Activated CD8-positive, alpha-beta memory T cell treated with anti-CD3 and anti-CD28 coated beads, Interleukin-2, amount 10 ng/mL, durations not matched to agents 7 days and 5 days (primary cell): Measurements from ENCODE around the gene SLC25A18. TPM values are rescaled to one million over a fixed set of nuclear protein-coding genes. Genes with fewer than 3 reads are reported as not detected.
A peak's percentile ranks its signal among the peaks of the same experiment; 100 is the strongest.
"Not testable (repeated sequence)": the region's sequence is repeated elsewhere in the genome, so short reads cannot be mapped to it uniquely, and the experiment has no call there.

Source experiments
- ATAC-seq: fragments of 150-1000 bp; cut with Tn5 transposase; one replicate; pipeline ENCODE4 v1.10.0; 2021; ENCODE audit warnings: moderate library complexity
- CTCF ChIA-PET: fragments of 350-600 bp; sonication (Branson Sonifier 250); formaldehyde crosslinking; loops from one replicate; lab custom pipeline; 2021; ENCODE audit warnings: antibody characterized with exemption; lab: Charles Lee
- DNase-seq: peaks from one replicate; pipeline ENCODE4 v3.0.0-alpha.2; 2020
- H3K27ac Mint-ChIP-seq: one replicate; pipeline ENCODE4 v1.8.0; 2021; ENCODE audit warnings: mild to moderate bottlenecking, mixed read lengths
- H3K27me3 Mint-ChIP-seq: one replicate; pipeline ENCODE4 v1.8.0; 2021; ENCODE audit warnings: mixed read lengths
- H3K36me3 Mint-ChIP-seq: one replicate; pipeline ENCODE4 v1.8.0; 2021; ENCODE audit warnings: mild to moderate bottlenecking, mixed read lengths
- H3K4me1 Mint-ChIP-seq: one replicate; pipeline ENCODE4 v1.8.0; 2021; ENCODE audit warnings: mixed read lengths
- H3K4me3 Mint-ChIP-seq: one replicate; pipeline ENCODE4 v1.8.0; 2021; ENCODE audit warnings: mild to moderate bottlenecking, moderate library complexity, mixed read lengths
- H3K9me3 Mint-ChIP-seq: one replicate; pipeline ENCODE4 v1.8.0; 2022; ENCODE audit warnings: low read depth, mixed read lengths
- total RNA-seq, 2 experiments: library from RNA; stranded (reverse); gene quantifications; one replicate each; pipeline ENCODE4 v1.2.3, GENCODE V29; 2021

Gene SLC25A18
- total RNA-seq, 2 experiments from 2014 or later, result not detected

DNA sequence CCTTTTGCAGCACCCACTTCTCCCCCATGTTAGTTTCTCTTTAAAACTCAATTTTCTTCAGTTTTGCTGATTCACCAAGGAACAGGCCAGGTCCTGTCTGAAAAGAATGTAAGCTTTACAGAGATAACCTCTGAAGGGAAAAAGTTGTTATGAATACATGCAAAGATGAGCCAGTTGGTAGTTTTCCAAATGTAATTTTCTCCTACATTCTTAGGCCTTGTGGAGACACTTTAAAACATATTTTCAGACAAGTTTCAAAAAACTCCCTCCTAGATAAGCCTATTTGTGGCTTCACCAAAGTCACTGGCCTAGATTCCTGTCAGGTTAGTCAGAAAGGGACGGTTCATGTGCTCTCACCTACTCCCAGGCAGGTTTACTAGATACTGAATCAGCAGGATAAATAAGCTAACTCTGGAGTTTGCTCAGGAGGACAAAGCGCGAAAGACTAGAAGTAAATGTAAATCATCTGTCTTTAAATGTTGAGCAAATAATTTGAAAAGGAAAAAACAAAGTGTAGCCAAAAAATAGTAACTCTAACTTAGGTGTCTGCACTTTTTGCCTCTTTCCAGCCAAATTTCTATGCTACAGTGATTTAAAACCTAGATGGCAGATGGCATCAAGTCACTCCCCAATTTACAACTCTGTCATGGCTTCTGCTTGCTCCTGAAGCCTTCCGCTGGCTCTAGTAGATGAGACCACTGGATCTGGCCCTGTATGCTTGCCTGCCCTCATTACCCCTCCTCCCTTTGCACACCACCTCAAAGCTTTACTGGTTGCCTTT lies 70.1 kb downstream of the SLC25A18 start:
- Mint-ChIP-seq H3K27me3 (no peaks in the 10 kb centered on the region), H3K9me3 (no peaks in the 10 kb centered on the region), H3K4me3 (no peak overlapping the region), H3K27ac (no peak overlapping the region), H3K36me3 (no peaks in the 10 kb centered on the region), H3K4me1 (peaks cover 17% of the 10 kb centered on the region)
- ATAC-seq, result no peak
- no peak for DNase-seq
- CTCF ChIA-PET, result interaction anchor here (0.7 kb wide), 1 partner anchor 132 kb away, joined by 3 read pairs; no protein-coding TSS in a partner anchor

DNA sequence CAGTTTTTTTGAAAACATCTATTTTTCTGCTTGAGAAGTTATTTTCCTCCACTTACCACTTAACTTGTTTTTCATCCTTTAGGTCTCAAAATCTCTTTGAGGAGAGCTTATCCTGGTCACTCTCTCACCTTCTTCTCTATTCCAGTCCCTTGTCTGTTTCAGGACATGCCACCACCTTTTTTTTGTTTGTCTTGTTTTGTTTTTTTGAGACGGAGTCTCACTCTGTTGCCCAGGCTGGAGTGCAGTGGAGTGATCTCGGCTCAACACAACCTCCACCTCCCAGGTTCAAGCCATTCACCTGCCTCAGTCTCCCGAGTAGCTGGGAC lies 70.7 kb downstream of the SLC25A18 start:
- Mint-ChIP-seq H3K4me3 (no peak overlapping the region), H3K27ac (no peak overlapping the region), H3K9me3 (no peaks in the 10 kb centered on the region), H3K4me1 (peaks cover 17% of the 10 kb centered on the region), H3K27me3 (no peaks in the 10 kb centered on the region), H3K36me3 (no peaks in the 10 kb centered on the region)
- no peak for ATAC-seq
- CTCF ChIA-PET, result interaction anchor here (0.7 kb wide), 1 partner anchor 132 kb away, joined by 3 read pairs; no protein-coding TSS in a partner anchor
- no peak for DNase-seq

GRCh38 chr22:17634696-17635095 lies 71.4 kb downstream of the SLC25A18 start:
- Mint-ChIP-seq H3K27ac (no peak overlapping the region), H3K27me3 (no peaks in the 10 kb centered on the region), H3K36me3 (no peaks in the 10 kb centered on the region), H3K9me3 (no peaks in the 10 kb centered on the region), H3K4me1 (peaks cover 15% of the 10 kb centered on the region), H3K4me3 (no peak overlapping the region)
- CTCF ChIA-PET, result no interaction called here
- no peak for DNase-seq
- ATAC-seq, result no peak

- H3K9me3 Mint-ChIP-seq, H3K27me3 Mint-ChIP-seq, H3K36me3 Mint-ChIP-seq, ATAC-seq, H3K27ac Mint-ChIP-seq, CTCF ChIA-PET, DNase-seq, H3K4me3 Mint-ChIP-seq: not testable (repeated sequence)
- peaks cover 28% of the 10 kb centered on the region for H3K4me1 Mint-ChIP-seq
Observed at GRCh38 chr22:17636850-17637249, 73.6 kb downstream of the SLC25A18 start.

- H3K4me1 Mint-ChIP-seq, result peaks cover 24% of the 10 kb centered on the region
- no peaks in the 10 kb centered on the region for H3K27me3 Mint-ChIP-seq
- CTCF ChIA-PET, result no interaction called here
- H3K4me3 Mint-ChIP-seq, result peak overlapping the region; percentile 91
- no peaks in the 10 kb centered on the region for H3K9me3 Mint-ChIP-seq
- H3K27ac Mint-ChIP-seq, result peak overlapping the region; percentile 98
- DNase-seq (no peak), ATAC-seq (no peak)
- peaks cover 8% of the 10 kb centered on the region for H3K36me3 Mint-ChIP-seq
Observed at GRCh38 chr22:17637490-17638181, 74.3 kb downstream of the SLC25A18 start.

DNA sequence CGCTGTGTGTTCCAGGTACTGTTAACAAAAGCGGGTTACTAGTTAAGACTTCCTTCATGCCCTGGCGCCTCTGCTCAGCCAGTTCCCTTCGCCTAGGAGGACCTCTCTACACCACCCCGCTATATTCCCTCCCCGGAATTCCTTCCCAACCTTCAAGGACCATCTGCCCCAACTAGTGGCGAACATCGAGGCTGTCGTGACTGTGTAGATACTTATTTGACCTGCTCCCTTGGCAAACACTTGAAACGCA lies 74.8 kb downstream of the SLC25A18 start:
- no peaks in the 10 kb centered on the region for H3K27me3 Mint-ChIP-seq
- peak overlapping the region; percentile 91 for H3K4me3 Mint-ChIP-seq
- peak; percentile 21 for ATAC-seq
- DNase-seq, result no peak
- H3K36me3 Mint-ChIP-seq, result peaks cover 11% of the 10 kb centered on the region
- peak overlapping the region; percentile 98 for H3K27ac Mint-ChIP-seq
- H3K9me3 Mint-ChIP-seq, result no peaks in the 10 kb centered on the region
- peaks cover 27% of the 10 kb centered on the region for H3K4me1 Mint-ChIP-seq
- CTCF ChIA-PET, result interaction anchor here (1.3 to 1.4 kb wide), 2 partner anchors 9 to 439 kb away, joined by 6 read pairs; partner anchors contain the start of gene PEX26

GRCh38 chr22:17638432-17639246 lies 75.3 kb downstream of the SLC25A18 start, which contains the start of gene BCL2L13:
Gene BCL2L13, plus strand, starts transcription at chr22:17638757. Its CDS starts 16,955 bp downstream, at chr22:17655712.
- peak; percentile 94 for DNase-seq
- H3K27me3 Mint-ChIP-seq, result no peaks in the 10 kb centered on the region
- H3K36me3 Mint-ChIP-seq, result peaks cover 11% of the 10 kb centered on the region
- peak; percentile 93 for ATAC-seq
- peaks cover 27% of the 10 kb centered on the region for H3K4me1 Mint-ChIP-seq
- no peaks in the 10 kb centered on the region for H3K9me3 Mint-ChIP-seq
- CTCF ChIA-PET, result interaction anchor here (0.5 to 1.5 kb wide), 5 partner anchors 9 to 467 kb away, joined by 3 to 8 read pairs (median 6); partner anchors contain the start of gene PEX26
- peak within 1 kb of the TSS; percentile 91 for H3K4me3 Mint-ChIP-seq
- H3K27ac Mint-ChIP-seq, result peak within 1 kb of the TSS; percentile 98

- DNase-seq (peak; percentile 51), ATAC-seq (peak; percentile 14)
- Mint-ChIP-seq H3K27ac (peak overlapping the region; percentile 98), H3K36me3 (peaks cover 11% of the 10 kb centered on the region), H3K4me3 (peak overlapping the region; percentile 91), H3K4me1 (peaks cover 27% of the 10 kb centered on the region), H3K27me3 (no peaks in the 10 kb centered on the region), H3K9me3 (no peaks in the 10 kb centered on the region)
- CTCF ChIA-PET, result interaction anchor here (0.5 to 1.5 kb wide), 5 partner anchors 8 to 467 kb away, joined by 3 to 8 read pairs (median 6); partner anchors contain the start of gene PEX26
Observed at GRCh38 chr22:17639247-17639741, 76.0 kb downstream of the SLC25A18 start.

Other genes starting within 250 kb of the SLC25A18 start
- gene CECR2, start 194.0 kb upstream of the SLC25A18 start, total RNA-seq, result under 1 TPM in 1 of 2 experiments, not detected in 1; 0.02 TPM
- 10 to 100 TPM; 78.4 to 97.5 TPM for gene ATP6V1E1, start 65.3 kb downstream of the SLC25A18 start, total RNA-seq
- gene BCL2L13, start 75.3 kb downstream of the SLC25A18 start, total RNA-seq, result 10 to 100 TPM; 27.6 to 32.7 TPM
- gene BID, start 211.0 kb downstream of the SLC25A18 start, total RNA-seq, result 10 to 100 TPM; 16.4 to 29.2 TPM